Panc1 (cell line): ENCODE data around the gene PHOSPHO2. TPM values are rescaled to one million over a fixed set of nuclear protein-coding genes. Genes with fewer than 3 reads are reported as not detected.

Source experiments
- ATAC-seq: fragments of 200-7000 bp; cut with Tn5 transposase; 2 replicates; pipeline ENCODE4 v1.9.1; 2020; ENCODE audit warnings: mild to moderate bottlenecking, moderate library complexity
- BruUV-seq: library from RNA; stranded (reverse); fragments of 400-500 nt; replicated peaks from 2 replicates; lab custom pipeline; 2021; lab: Mats Ljungman, UMichigan
- CTCF ChIA-PET: fragments of 300-600 bp; sonication (Branson Sonifier 250); formaldehyde crosslinking; loops from one replicate; lab custom pipeline; 2022; ENCODE audit warnings: antibody characterized with exemption; lab: Charles Lee
- POLR2A ChIA-PET: fragments of 300-600 bp; sonication (Branson Sonifier 250); formaldehyde crosslinking; loops from one replicate; lab custom pipeline; 2022; ENCODE audit warnings: antibody characterized with exemption; lab: Charles Lee
- DNase-seq: peaks from one replicate; pipeline ENCODE4 v3.0.0-alpha.2; 2010; ENCODE audit warnings: low read depth, low spot score
- H3K27ac ChIP-seq: 2 replicates; pipeline ENCODE4 v1.5.1; 2011; ENCODE audit warnings: mild to moderate bottlenecking, low read length, inconsistent platforms
- H3K27me3 ChIP-seq: fragments of 200-500 bp; sonication (Bioruptor generic); 2 replicates; pipeline ENCODE4 v1.6.0; 2014; ENCODE audit warnings: low read length, inconsistent platforms; ENCODE audit not compliant: control insufficient read depth, insufficient read depth
- H3K36me3 ChIP-seq: fragments of 200-500 bp; sonication (Bioruptor generic); 2 replicates; pipeline ENCODE4 v1.5.1; 2014; ENCODE audit warnings: inconsistent platforms, mild to moderate bottlenecking, low read length, moderate library complexity; ENCODE audit not compliant: control insufficient read depth, insufficient read depth
- H3K4me1 ChIP-seq: 2 replicates; pipeline ENCODE4 v1.5.1; 2011; ENCODE audit warnings: inconsistent platforms, mild to moderate bottlenecking, low read length, moderate library complexity; ENCODE audit not compliant: control insufficient read depth, insufficient read depth
- H3K4me3 ChIP-seq, 2 experiments: 2 replicates each; pipeline ENCODE4 v1.5.1; 2011 to 2012; ENCODE audit warnings: low read depth in 2 of 2, low read length in 2 of 2, mild to moderate bottlenecking in 2 of 2, inconsistent platforms in 1 of 2, moderate library complexity in 1 of 2
- H3K9me3 ChIP-seq: fragments of 200-500 bp; sonication (Bioruptor generic); 2 replicates; pipeline ENCODE4 v1.5.1; 2014; ENCODE audit warnings: low read depth, mild to moderate bottlenecking, inconsistent platforms, low read length, moderate library complexity; ENCODE audit not compliant: control insufficient read depth, insufficient read depth
- POLR2AphosphoS5 ChIP-seq: IDR thresholded peaks from 2 replicates; pipeline ENCODE4 v1.6.1; 2012; ENCODE audit warnings: mild to moderate bottlenecking, low read depth, low read length, moderate library complexity
- SIN3A ChIP-seq: IDR thresholded peaks from 2 replicates; pipeline ENCODE4 v1.6.1; 2012; ENCODE audit warnings: low read depth, mild to moderate bottlenecking, low read length, moderate library complexity, borderline replicate concordance; ENCODE audit not compliant: insufficient read depth
- TCF7L2 ChIP-seq: IDR thresholded peaks from 2 replicates; pipeline ENCODE4 v1.6.1; 2011; ENCODE audit warnings: mild to moderate bottlenecking, low read depth, low read length, inconsistent platforms
- in situ Hi-C: cut with HindIII; loops from 2 replicates; pipeline ENCODE4 v1.10.0; 2016; ENCODE audit warnings: low sequenced_read_pairs, low pct_unique_long_range_greater_than_20kb
- intact Hi-C: fragments of 100-400 bp; cut with micrococcal nuclease; formaldehyde crosslinking; loops from one replicate; pipeline ENCODE4 v1.10.0; 2022; ENCODE audit not compliant: unreplicated experiment
- total RNA-seq: library from RNA; stranded (reverse); gene quantifications from one replicate; pipeline ENCODE4 v1.2.1, GENCODE V29; 2021; ENCODE audit not compliant: unreplicated experiment
- TF ChIP-seq, protein P1 (sequence below): fragments of 450-650 bp; IDR thresholded peaks from 2 replicates; pipeline ENCODE4 v1.5.1; 2017; ENCODE audit warnings: mild to moderate bottlenecking
- TF ChIP-seq, protein P2 (sequence below), 2 experiments: IDR thresholded peaks; 2 replicates each; pipeline ENCODE4 v1.6.1; 2011 to 2012; ENCODE audit warnings: low read depth in 2 of 2, control low read depth in 1 of 2, low read length in 1 of 2, mild to moderate bottlenecking in 1 of 2, moderate library complexity in 1 of 2; ENCODE audit not compliant: insufficient read depth in 1 of 2

The PHOSPHO2 gene
- total RNA-seq, 1 experiment from 2014 or later: 6.2 TPM

DNA sequence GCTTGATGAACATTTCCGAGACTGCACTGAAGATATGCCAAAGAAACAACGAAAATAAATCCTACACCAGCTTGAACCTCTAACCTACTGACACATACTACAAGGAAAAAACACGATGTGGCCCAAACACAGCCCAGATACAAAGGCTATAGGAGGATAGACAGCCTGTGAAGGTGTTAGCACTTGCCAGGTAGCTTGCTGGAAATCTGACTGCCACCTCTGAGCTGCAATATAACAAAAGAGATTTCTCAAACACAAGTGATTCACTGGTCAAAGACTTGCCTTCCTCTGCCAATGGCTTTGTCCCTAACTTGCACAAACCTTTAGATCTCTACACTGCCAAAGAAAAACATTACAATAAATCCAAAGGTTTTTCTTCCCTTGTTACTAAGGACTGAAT, 21.2 kb upstream of the PHOSPHO2 start:
- intact Hi-C loops (no loop called here), in situ Hi-C loops (no loop called here)
- Histone ChIP-seq H3K4me3 (no peak overlapping the region), H3K27me3 (no peaks in the 10 kb centered on the region), H3K27ac (no peak overlapping the region), H3K9me3 (no peaks in the 10 kb centered on the region), H3K36me3 (no peaks in the 10 kb centered on the region), H3K4me1 (no peaks in the 10 kb centered on the region)
- ATAC-seq (no peak), DNase-seq (no peak)
- TF ChIP-seq POLR2AphosphoS5 (no peak), TCF7L2 (no peak), SIN3A (no peak)
- TF ChIP-seq, protein P1, sequence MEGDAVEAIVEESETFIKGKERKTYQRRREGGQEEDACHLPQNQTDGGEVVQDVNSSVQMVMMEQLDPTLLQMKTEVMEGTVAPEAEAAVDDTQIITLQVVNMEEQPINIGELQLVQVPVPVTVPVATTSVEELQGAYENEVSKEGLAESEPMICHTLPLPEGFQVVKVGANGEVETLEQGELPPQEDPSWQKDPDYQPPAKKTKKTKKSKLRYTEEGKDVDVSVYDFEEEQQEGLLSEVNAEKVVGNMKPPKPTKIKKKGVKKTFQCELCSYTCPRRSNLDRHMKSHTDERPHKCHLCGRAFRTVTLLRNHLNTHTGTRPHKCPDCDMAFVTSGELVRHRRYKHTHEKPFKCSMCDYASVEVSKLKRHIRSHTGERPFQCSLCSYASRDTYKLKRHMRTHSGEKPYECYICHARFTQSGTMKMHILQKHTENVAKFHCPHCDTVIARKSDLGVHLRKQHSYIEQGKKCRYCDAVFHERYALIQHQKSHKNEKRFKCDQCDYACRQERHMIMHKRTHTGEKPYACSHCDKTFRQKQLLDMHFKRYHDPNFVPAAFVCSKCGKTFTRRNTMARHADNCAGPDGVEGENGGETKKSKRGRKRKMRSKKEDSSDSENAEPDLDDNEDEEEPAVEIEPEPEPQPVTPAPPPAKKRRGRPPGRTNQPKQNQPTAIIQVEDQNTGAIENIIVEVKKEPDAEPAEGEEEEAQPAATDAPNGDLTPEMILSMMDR: no peak
- TF ChIP-seq, protein P2, sequence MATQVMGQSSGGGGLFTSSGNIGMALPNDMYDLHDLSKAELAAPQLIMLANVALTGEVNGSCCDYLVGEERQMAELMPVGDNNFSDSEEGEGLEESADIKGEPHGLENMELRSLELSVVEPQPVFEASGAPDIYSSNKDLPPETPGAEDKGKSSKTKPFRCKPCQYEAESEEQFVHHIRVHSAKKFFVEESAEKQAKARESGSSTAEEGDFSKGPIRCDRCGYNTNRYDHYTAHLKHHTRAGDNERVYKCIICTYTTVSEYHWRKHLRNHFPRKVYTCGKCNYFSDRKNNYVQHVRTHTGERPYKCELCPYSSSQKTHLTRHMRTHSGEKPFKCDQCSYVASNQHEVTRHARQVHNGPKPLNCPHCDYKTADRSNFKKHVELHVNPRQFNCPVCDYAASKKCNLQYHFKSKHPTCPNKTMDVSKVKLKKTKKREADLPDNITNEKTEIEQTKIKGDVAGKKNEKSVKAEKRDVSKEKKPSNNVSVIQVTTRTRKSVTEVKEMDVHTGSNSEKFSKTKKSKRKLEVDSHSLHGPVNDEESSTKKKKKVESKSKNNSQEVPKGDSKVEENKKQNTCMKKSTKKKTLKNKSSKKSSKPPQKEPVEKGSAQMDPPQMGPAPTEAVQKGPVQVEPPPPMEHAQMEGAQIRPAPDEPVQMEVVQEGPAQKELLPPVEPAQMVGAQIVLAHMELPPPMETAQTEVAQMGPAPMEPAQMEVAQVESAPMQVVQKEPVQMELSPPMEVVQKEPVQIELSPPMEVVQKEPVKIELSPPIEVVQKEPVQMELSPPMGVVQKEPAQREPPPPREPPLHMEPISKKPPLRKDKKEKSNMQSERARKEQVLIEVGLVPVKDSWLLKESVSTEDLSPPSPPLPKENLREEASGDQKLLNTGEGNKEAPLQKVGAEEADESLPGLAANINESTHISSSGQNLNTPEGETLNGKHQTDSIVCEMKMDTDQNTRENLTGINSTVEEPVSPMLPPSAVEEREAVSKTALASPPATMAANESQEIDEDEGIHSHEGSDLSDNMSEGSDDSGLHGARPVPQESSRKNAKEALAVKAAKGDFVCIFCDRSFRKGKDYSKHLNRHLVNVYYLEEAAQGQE (IDR thresholded peaks at IDR 0.05; ENCODE audit: insufficient read depth in 1 of 2, low read depth in 2 of 2, low read length in 1 of 2): no peak
- POLR2A ChIA-PET: no interaction called here
- CTCF ChIA-PET: interaction anchor here (0.6 kb wide), 1 partner anchor 1619 kb away, joined by 4 read pairs; no protein-coding TSS in a partner anchor
- BruUV-seq: no TSS peak

DNA sequence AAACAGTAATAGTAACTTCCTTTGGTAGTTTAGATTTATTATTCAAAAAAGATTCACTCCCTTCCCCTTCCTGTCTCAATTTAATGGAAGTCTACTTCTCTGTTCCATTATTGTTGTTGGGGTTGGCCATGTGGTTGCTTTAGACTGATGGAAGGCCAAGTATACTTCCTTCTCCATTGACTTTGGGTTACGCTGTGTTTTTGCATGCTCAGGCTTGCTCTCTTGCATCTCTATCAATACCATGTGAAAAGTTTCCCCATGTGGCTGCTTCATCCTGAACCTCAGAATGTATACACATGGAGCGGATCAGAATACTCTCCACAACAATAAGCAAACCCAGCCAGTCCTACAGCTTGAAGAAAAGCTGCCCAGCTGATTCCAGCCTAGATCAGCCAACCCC, 20.3 kb upstream of the PHOSPHO2 start:
- Histone ChIP-seq H3K36me3 (no peaks in the 10 kb centered on the region), H3K9me3 (no peaks in the 10 kb centered on the region), H3K27me3 (no peaks in the 10 kb centered on the region), H3K4me3 (no peak overlapping the region), H3K27ac (no peak overlapping the region), H3K4me1 (no peaks in the 10 kb centered on the region)
- CTCF ChIA-PET: no interaction called here
- no TSS peak for BruUV-seq
- DNase-seq (no peak), ATAC-seq (no peak)
- POLR2A ChIA-PET: no interaction called here
- in situ Hi-C loops: no loop called here
- TF ChIP-seq, protein P2 (IDR thresholded peaks at IDR 0.05; ENCODE audit: insufficient read depth in 1 of 2, low read depth in 2 of 2, low read length in 1 of 2): no peak
- TF ChIP-seq SIN3A (no peak), POLR2AphosphoS5 (no peak), TCF7L2 (no peak)
- TF ChIP-seq, protein P1: no peak
- intact Hi-C loops: no loop called here
